Lung (tissue), 16 donors: ENCODE measurements around the gene SNX25. TPM values are rescaled to one million over a fixed set of nuclear protein-coding genes. Genes with fewer than 3 reads are reported as not detected.

Source experiments
- ATAC-seq: fragments of 200-7000 bp; cut with Tn5 transposase; one replicate; pipeline ENCODE4 v1.9.1; 2020; ENCODE audit warnings: moderate number of reproducible peaks; ENCODE audit not compliant: insufficient read depth, low FRiP score
- DNase-seq, 3 donors: peaks; one replicate each; pipeline ENCODE4 v3.0.0-alpha.2; 2013 to 2017
- H3K27ac ChIP-seq, 2 donors: one replicate each; pipeline ENCODE4 v1.5.1; 2013; ENCODE audit warnings: mild to moderate bottlenecking in 2 of 2, moderate library complexity in 2 of 2, control low read depth in 1 of 2, inconsistent platforms in 1 of 2, low read depth in 1 of 2, low read length in 1 of 2
- H3K27me3 ChIP-seq, 3 donors: one replicate each; pipeline ENCODE4 v1.5.1; 2013; ENCODE audit warnings: low read length in 2 of 3; ENCODE audit not compliant: control insufficient read depth in 3 of 3, insufficient read depth in 3 of 3
- H3K36me3 ChIP-seq, 4 donors: one replicate each; pipeline ENCODE4 v1.5.1; 2013; ENCODE audit warnings: low read length in 4 of 4, mild to moderate bottlenecking in 1 of 4, moderate library complexity in 1 of 4; ENCODE audit not compliant: control insufficient read depth in 4 of 4, insufficient read depth in 4 of 4
- H3K4me1 ChIP-seq, 5 donors: one replicate each; pipeline ENCODE4 v1.5.1; 2013; ENCODE audit warnings: low read length in 5 of 5, mild to moderate bottlenecking in 2 of 5, moderate library complexity in 1 of 5; ENCODE audit not compliant: control insufficient read depth in 5 of 5, insufficient read depth in 5 of 5
- H3K4me3 ChIP-seq: one replicate; pipeline ENCODE4 v1.5.1; 2013; ENCODE audit warnings: mild to moderate bottlenecking, control low read depth, moderate library complexity
- H3K9ac ChIP-seq, 2 donors: one replicate each; pipeline ENCODE4 v1.5.1; 2013; ENCODE audit warnings: low read length in 2 of 2, control low read depth in 1 of 2; ENCODE audit not compliant: insufficient read depth in 1 of 2
- H3K9me3 ChIP-seq, 4 donors: one replicate each; pipeline ENCODE4 v1.5.1; 2013; ENCODE audit warnings: low read length in 3 of 4, mild to moderate bottlenecking in 1 of 4, moderate library complexity in 1 of 4; ENCODE audit not compliant: control insufficient read depth in 4 of 4, insufficient read depth in 3 of 4
- CTCF ChIP-seq: IDR thresholded peaks from 2 replicates; pipeline ENCODE4 v1.5.1; 2012; ENCODE audit warnings: mild to moderate bottlenecking; ENCODE audit errors: control extremely low read depth, extremely low read depth
- WGBS, 2 donors: extraction: QIAGEN DNeasy Blood & Tissue Kit; methylation state at CpG; one replicate each; pipeline ENCODE4 v1.1.7; 2013; 5-methylcytosine and 5-hydroxymethylcytosine counted together
- long read RNA-seq, 5 donors: transcript quantifications; one replicate each; lab custom pipeline, GENCODE V29; 2026
- polyA plus RNA-seq, 2 donors: library from polyadenylated mRNA; stranded (reverse); fragments of 200-250 nt; gene quantifications; one replicate each; pipeline ENCODE4 v1.2.1, GENCODE V29; 2013
- total RNA-seq, 2 donors: library from RNA; depleted of rRNA in 1 of 2; stranded (reverse); fragments of >200 nt in 1 of 2; gene quantifications; one replicate each; pipeline ENCODE4 v1.2.1, GENCODE V29; 2014 to 2021
- donor health status: control.
- donor health status: control.
- donor health status: Bipolar disorder and iron deficiency.
- donor health status: healthy.
- donor health status: DM: yes; HTN: yes; CAD: no.

The SNX25 gene
- total RNA-seq (10 to 100 TPM; 56.0 to 95.4 TPM), polyA plus RNA-seq (10 to 100 TPM; 16.8 to 42.7 TPM)
- long read RNA-seq, donor 1, partial matches to known transcripts: 0 of 5 reads
- long read RNA-seq, donor 1, other reads (novel, unspliced or antisense): 0 of 5 reads
- long read RNA-seq, donor 2, partial matches to known transcripts: 0 of 1 reads
- long read RNA-seq, donor 2, other reads (novel, unspliced or antisense): 0 of 1 reads
- long read RNA-seq, donor 3, partial matches to known transcripts: 0 of 1 reads
- long read RNA-seq, donor 3, other reads (novel, unspliced or antisense): 0 of 1 reads
- long read RNA-seq, donor 4: 0 reads
- long read RNA-seq, donor 5, partial matches to known transcripts: 0 of 1 reads
- long read RNA-seq, donor 5, other reads (novel, unspliced or antisense): 0 of 1 reads

DNA sequence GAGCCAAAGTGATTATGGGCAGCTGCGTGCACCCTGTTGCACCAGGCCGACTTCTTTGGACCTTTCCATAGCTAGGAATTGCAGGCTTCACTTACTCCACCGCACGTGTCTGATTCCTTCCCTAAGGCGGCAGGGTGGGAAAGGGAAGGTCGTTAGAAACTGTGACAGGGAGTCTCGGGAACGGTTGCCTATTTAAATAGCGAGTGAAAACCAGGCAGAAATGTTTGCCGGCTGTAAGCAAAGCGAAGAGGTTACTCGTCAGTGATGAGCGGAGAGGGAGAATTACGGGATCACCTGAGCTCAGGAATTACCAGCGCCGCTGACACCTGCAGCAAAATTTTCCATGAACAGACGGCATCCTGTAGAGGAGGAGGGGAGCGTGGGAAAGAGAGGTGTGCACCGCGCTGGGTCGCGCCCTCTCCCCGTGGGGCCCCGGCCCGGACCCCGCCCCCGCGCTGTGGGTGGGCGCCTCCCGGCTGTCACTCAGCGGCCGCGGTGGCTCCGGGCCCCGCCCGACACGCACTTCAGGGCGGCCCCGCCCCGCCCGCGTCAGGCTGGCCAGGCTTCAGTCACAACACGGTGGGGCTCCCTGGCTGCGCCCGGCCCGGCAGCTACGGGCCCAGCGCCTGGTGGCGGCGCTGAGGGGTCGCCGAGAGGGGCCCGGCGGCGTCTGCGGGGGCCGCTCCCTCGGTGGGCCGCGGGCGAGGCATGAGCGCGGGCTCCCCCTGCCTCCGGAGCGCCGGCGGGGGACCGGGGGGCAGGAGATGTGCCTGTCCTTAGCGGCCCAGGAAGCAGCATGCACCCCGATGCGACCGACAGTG lies at the start of gene SNX25:
Gene SNX25, plus strand, starts transcription at position 568 of the 821 bp plus-strand sequence. Its CDS starts 229 bp downstream, at position 797.
- TF ChIP-seq CTCF: no peak
- Histone ChIP-seq H3K9ac (peak within 1 kb of the TSS; percentile 63 to 99), H3K9me3 (no peaks in the 10 kb centered on the region), H3K27me3 (peaks cover 0 to 4% (median 0%) of the 10 kb centered on the region in 3 donors), H3K27ac (peak within 1 kb of the TSS; percentile 80 to 93), H3K4me3 (peak within 1 kb of the TSS; percentile 79), H3K36me3 (peaks cover 0 to 2% (median 0%) of the 10 kb centered on the region in 4 donors), H3K4me1 (peaks cover 1 to 27% (median 8%) of the 10 kb centered on the region in 5 donors)
- ATAC-seq (peak; percentile 91), DNase-seq (peak; percentile 85 to 89 (median 89))
- WGBS, 2 donors: 1% methylated on average over 64 to 72 of the region's 72 CpGs

DNA sequence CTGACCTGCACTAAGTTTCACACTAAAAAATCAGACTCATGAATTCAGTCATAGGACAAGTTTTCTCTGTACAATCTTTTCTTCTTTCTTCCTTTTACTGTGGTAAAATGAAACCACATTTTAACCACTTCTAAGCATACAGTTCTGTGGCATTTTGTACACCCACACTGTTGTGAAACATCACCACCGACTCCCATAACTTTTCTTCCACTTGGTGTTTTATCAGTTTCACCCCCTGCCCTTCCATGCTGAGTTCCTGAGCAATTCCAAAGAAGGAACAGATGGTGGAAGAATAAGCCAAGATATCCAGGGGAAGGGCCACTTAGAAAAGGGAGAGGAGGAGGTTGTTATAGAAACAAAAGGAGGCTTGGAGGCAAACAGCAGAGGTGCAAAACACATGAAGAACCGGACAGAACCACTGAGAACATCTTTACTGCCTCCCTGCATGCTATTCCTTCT lies 43.8 kb upstream of the SNX25 start:
- Histone ChIP-seq H3K9me3 (no peaks in the 10 kb centered on the region), H3K36me3 (peaks cover 7 to 18% (median 10%) of the 10 kb centered on the region in 4 donors), H3K27ac (no peak overlapping the region), H3K4me3 (no peak overlapping the region), H3K27me3 (no peaks in the 10 kb centered on the region), H3K9ac (no peak overlapping the region), H3K4me1 (no peaks in the 10 kb centered on the region)
- 46 to 47% methylated on average over 2 of the region's 2 CpGs for WGBS, 2 donors
- TF ChIP-seq CTCF: no peak
- DNase-seq: peak in 2 of 3 donors; percentile 32 to 41
- ATAC-seq: no peak

GRCh38 chr4:185167234-185167633 lies 42.2 kb upstream of the SNX25 start:
- ATAC-seq (no peak), DNase-seq (no peak)
- Histone ChIP-seq H3K27me3 (no peaks in the 10 kb centered on the region), H3K27ac (no peak overlapping the region), H3K9ac (no peak overlapping the region), H3K9me3 (no peaks in the 10 kb centered on the region), H3K36me3 (peaks cover 5 to 8% (median 8%) of the 10 kb centered on the region in 4 donors), H3K4me3 (no peak overlapping the region), H3K4me1 (no peaks in the 10 kb centered on the region)
- 82 to 96% methylated on average over 9 of the region's 9 CpGs for WGBS, 2 donors
- no peak for TF ChIP-seq CTCF
